ENCODE data around the gene ZFYVE21. TPM values are rescaled to one million over a fixed set of nuclear protein-coding genes. Genes with fewer than 3 reads are reported as not detected.
"Not testable (repeated sequence)": the region's sequence is repeated elsewhere in the genome, so short reads cannot be mapped to it uniquely, and the experiment has no call there.

The ZFYVE21 gene
- total RNA-seq, 1 experiment from 2014 or later: 34.5 TPM

DNA sequence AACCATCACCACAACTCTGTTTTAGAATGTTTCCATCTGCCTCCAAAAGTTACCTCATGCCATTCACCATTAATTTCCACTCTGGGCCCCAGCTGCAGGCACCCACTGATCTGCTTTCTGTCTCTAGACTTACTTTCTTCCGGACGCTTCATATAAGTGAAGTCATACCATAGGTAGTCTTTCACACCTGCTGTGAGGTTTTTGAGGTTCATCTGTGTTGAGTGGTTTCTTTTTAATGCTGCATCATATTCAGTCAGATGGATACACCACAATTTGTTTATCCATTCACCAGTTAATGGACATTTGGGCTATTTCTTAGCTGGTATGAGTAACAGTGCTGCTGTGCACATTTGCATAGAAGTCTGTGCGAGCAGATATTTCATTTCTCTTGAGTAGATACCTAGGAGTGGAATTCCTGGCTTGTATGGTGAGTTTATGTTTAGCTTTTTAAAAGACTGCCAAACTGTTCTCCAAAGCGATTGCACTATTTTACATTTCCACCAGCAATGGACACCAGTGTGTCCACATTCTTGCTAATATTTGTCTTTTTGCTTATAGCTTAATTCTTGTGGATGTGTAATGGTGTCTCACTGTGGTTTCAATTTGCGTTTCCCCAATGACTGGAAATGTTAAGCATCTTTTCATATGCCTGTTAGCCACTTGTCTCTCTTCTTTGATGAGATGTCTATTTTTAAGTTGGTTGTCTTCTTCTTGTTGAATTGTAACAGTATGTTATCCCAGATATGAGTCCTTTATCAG, 48.3 kb downstream of the ZFYVE21 start:
- DNase-seq (ENCODE audit: low read depth): no peak

DNA sequence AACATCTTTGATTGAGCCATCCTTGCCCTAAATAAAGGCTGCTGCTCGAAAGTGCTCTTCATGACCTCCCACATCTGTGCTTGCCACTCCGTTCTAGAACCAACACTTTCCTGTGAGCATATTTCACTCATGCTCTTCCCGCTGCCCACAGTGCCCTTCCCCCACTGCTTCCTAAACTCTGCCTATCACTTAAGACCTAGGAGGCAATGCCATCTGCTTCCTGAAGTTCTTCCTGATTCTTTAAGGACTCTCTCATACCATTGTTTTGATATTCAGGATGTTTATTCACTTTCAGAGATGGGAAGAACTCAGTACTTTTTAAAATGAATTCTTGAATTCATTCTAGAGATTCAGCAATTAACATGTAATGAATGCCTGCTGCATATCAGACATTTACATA, 49.9 kb downstream of the ZFYVE21 start:
- no peak for DNase-seq (ENCODE audit: low read depth)

DNA sequence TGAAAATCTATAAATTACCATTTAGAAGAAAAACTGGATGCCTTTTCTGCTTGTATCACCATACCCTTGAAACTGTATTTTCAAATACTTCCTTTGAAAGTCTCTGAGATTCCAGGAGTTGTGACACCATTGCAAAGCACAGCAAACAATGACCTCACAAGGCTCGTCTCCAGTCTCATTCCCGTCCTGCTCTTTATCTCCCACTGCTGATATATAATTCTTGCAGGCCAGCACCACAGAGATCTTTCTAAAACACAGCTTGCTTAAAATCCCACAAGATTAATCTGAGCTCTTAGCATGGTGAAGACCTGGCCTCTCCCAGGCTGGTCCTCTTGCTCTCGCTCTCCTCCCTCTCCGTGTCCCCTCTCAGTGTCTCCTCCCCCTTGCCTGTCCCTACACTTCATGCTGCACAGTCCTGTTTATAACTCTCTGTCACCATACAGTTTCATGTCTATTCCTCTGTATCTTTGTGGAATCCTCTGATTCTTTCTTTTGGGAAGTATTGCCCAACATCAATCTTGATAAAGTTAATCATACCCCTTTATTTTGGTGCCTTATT, 51.8 kb downstream of the ZFYVE21 start:
- DNase-seq (ENCODE audit: low read depth): no peak

DNA sequence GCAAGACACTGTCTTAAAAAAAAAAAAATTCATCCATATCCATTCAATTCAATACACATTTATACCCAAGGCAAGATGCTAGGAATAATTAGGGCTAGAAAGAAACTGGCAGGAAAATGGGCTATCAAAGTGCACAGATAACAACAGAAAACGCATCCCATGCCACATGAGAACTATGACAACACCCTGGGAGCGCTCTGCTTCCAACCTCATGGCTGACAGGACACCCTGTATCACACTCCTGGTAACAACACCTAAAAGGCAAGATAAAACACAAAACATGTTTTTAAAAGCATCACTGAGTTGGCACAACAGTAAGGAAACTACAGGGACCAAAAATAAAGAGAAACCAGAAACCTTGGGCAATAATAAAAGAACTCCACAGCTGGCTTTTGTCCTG, 54.9 kb downstream of the ZFYVE21 start:
- DNase-seq (ENCODE audit: low read depth): no peak

DNA sequence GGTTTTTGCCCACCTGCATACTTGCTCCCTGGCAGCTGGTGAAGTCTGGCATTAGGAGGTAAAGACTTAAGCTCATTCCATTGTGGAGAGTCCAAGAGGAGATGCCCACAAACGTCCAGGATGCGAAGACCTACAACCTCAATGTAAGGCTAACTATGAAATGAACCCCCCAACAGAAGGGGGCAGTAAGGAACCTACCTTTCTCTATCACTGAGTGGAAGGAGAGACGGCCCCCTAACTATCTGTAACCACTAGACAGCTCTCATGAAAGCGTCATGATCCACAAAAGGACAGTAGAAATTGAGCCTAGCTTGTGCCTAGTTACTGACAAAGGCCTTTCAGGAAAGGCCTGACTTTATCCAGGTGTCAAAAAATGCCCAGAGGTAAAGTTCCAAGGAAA, 55.3 kb downstream of the ZFYVE21 start:
- DNase-seq (ENCODE audit: low read depth): no peak

DNA sequence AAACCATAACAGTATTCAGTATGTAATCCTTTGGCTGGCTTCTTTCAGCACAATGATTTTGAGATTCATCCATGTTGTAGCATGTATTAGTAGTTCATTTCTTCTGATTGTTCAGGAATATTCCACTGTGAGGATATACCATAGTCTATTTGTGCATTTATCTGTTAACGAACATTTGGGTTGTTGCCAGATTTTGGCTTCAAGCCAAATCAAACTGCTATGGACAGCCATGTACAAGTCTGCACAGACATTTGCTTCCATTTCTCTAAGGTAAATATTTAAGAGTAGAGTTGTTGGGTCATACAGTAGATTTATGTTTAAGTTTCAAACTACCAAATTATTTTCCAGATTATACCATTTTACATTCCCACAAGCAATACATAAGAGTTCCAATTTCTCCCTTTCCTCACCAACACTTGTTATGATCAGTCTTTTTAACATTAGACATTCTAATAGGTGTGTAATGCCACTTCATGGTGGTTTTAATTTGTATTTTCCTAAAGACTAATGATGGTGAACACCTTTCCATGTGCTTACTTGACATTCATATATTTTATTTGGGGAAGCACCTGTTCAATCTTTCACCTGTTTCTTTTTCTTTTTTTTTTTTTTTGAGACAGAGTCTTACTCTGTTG, 56.6 kb downstream of the ZFYVE21 start:
- no peak for DNase-seq (ENCODE audit: low read depth)

DNA sequence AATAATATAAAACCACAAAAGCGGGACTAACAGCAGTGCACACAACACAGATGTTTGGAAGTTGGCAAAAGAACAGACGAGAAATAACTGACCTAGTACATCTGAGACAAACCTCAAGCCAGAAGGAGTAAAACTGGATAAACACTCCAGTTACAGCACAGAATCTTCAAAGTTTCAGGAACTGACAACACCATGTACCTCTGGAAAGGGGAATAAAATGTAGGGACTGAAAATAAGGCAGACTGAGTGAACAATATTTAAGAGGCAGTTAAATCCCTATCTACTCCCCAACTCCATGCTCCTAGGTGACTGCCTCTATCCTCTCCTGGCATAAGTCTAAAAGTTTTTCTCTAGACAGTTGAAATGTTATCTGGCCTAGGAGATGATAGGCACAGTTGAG, 57.9 kb downstream of the ZFYVE21 start:
- no peak for DNase-seq (ENCODE audit: low read depth)

DNA sequence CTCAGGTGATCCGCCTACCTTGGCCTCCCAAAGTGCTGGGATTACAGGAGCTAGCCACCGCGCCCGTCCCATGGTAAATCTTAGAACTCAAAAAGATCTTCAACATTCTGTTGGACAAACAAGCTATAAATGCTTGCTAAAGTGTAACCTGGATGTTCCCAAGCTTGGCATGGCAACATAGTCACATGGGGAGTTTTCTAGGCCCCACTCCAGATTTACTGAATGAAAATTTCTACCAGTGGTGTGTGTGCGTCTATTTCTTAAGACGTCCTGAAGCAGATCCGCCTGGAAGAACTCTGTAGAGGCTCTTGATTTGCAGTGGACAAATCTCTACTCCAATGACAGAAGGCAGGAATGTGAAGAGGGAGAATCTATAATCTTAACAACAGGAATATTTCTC, 59.9 kb downstream of the ZFYVE21 start:
- DNase-seq (ENCODE audit: low read depth): no peak

DNA sequence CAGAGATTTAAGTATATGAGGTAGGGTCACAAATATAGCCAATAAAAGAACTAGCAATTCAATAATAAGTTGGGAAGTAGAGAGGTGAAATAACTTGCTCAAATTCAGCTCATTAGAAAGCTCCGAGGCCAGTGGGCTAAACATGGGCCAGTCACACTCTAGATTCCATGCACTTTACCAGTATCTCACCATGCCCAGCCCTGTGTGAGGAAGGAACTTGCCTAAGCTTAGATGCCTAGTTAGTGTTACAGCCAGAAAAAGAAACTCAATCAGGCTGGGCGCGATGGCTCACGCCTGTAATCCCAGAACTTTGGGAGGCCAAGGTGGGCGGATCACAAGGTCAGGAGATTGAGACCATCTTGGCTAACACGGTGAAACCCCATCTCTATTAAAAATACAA, 60.7 kb downstream of the ZFYVE21 start:
- DNase-seq (ENCODE audit: low read depth): not testable (repeated sequence)

DNA sequence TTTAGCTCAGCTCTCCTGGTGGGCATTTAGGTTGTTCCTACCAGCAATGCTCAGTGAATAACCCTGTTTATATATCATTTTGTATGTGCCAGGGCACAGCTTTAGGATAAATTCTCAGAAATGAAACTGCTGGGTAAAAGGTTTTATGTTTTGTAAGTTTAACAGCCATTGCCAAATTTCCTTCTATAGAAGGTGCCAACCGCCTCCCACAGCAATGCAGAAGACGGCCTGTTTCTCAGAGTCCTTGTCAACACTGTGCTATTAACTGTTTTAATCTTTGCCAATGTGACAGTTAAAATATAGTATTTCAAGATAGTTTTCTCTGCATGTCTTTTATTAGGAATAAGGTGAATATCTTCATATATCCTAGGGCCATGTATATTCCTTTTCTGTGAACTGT, 66.8 kb downstream of the ZFYVE21 start:
- DNase-seq (ENCODE audit: low read depth): no peak

Other genes starting within 250 kb of the ZFYVE21 start
- 8.8 and 18.3 TPM in 2 replicates for gene CKB, start 193.0 kb upstream of the ZFYVE21 start, total RNA-seq (2014; rRNA removed; shearing (Covaris generic))
- gene TRMT61A, start 186.6 kb upstream of the ZFYVE21 start, total RNA-seq (2014; rRNA removed; shearing (Covaris generic)): 3.8 and 5.3 TPM in 2 replicates
- 16.0 and 17.9 TPM in 2 replicates for gene BAG5, start 153.2 kb upstream of the ZFYVE21 start, total RNA-seq (2014; rRNA removed; shearing (Covaris generic))
- 28.4 and 48.0 TPM in 2 replicates for gene COA8, start 152.8 kb upstream of the ZFYVE21 start, total RNA-seq (2014; rRNA removed; shearing (Covaris generic))
- gene KLC1, start 86.6 kb upstream of the ZFYVE21 start, total RNA-seq (2014; rRNA removed; shearing (Covaris generic)): 89.5 and 118 TPM in 2 replicates
- gene XRCC3, start 359 bp upstream of the ZFYVE21 start, total RNA-seq (2014; rRNA removed; shearing (Covaris generic)): 14.5 and 22.4 TPM in 2 replicates
- 0.78 and 1.6 TPM in 2 replicates for gene PPP1R13B, start 131.8 kb downstream of the ZFYVE21 start, total RNA-seq (2014; rRNA removed; shearing (Covaris generic))
- gene TDRD9, start 212.6 kb downstream of the ZFYVE21 start, total RNA-seq (2014; rRNA removed; shearing (Covaris generic)): not detected in 2 replicates
- not detected in 2 replicates for gene RD3L, start 226.7 kb downstream of the ZFYVE21 start, total RNA-seq (2014; rRNA removed; shearing (Covaris generic))